ENCODE results near the gene VTA1.

The VTA1 gene

DNA sequence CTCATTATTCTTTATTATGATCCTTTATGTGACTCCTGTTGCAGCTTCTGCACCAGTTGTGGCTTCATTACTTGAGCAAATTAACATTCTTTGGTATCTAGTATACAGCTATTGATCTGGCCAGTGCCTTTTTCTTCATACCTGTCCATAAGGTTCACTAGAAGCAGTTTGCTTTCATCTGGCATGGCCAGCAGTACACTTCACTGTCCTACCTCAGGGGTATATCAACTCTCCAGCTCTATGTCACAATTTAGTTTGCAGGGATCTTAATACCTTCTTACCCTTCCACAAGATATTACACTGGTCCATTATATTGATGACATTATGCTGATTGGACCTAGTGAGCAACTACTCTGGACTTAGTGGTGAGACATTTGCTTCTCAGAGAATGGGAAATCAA is 46.6 kb downstream of the VTA1 start:
- H3K4me3 ChIP-seq (replicated peaks; ENCODE audit: low read depth, low read length): no peak overlapping the region
- TF ChIP-seq, protein P1, sequence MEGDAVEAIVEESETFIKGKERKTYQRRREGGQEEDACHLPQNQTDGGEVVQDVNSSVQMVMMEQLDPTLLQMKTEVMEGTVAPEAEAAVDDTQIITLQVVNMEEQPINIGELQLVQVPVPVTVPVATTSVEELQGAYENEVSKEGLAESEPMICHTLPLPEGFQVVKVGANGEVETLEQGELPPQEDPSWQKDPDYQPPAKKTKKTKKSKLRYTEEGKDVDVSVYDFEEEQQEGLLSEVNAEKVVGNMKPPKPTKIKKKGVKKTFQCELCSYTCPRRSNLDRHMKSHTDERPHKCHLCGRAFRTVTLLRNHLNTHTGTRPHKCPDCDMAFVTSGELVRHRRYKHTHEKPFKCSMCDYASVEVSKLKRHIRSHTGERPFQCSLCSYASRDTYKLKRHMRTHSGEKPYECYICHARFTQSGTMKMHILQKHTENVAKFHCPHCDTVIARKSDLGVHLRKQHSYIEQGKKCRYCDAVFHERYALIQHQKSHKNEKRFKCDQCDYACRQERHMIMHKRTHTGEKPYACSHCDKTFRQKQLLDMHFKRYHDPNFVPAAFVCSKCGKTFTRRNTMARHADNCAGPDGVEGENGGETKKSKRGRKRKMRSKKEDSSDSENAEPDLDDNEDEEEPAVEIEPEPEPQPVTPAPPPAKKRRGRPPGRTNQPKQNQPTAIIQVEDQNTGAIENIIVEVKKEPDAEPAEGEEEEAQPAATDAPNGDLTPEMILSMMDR (IDR thresholded peaks at IDR 0.05; ENCODE audit: low read length, missing control alignments): no peak
- no peak for DNase-seq (ENCODE audit: low read depth)

DNA sequence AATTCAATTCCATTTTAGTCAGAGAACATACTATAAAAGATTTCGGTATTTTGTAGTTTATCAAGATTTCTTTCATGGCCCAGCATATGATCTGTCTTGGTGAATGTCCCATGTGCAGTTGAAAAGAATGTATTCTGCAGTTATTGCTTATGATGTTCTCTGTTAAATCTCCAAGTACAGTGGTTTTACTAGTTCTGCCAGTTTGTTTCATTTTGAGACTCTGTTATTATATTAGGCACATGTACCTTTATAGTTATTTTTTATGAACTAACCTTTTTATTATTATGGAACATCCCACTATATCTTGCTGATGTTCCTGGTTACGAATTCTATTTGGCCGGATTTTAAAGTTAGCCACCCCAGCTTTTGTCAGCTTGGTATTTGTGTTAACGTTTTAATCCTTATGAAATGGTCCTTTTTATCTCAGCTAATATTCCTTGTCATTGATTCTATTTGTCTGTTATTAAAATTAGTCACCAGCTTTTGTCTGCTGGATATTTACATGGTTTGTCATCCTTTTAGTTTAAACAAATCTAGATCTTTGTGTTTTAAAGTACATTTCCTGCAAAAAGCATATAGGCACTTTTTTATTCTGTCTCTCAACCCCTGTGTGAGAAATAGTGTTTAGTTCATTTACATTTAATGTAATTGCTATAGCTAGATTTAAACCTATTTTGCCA is 48.9 kb downstream of the VTA1 start:
- no peak for DNase-seq (ENCODE audit: low read depth)
- no peak overlapping the region for H3K4me3 ChIP-seq (replicated peaks; ENCODE audit: low read depth, low read length)
- TF ChIP-seq, protein P1 (IDR thresholded peaks at IDR 0.05; ENCODE audit: low read length, missing control alignments): no peak

DNA sequence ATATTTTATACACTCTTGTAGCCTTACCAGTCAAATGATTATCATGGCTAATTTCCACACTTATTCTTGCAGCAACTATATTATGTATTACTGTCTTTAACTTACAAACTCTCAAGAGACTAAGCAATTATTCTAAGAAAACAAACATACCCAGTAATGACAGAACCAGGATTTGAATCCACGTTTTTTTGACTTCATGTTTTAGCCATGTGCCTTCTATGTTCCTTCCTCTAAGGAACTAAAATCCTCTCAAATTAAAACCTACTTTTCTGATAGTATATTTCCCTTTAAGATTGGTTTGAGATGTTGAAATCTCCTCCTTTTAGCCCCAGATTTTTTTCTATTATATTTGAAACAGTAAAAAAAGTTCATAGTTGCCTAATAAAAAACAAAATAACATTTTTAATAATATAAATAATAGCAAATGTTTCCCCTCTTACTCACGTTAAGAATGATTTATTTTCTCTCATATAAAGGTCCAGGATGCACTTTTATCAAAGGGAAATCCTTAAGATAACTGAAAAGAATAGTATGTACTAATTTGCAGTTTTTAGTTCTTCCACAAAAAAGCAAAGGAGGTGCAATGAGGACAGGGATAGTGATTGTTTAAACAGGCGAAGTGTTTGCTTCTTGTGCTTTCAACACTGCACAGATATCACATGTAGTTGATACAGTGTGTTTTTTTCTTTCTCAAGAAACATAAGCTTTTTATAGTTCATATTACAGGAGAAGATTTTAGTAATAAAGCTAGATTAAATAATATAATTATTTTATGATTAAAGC is 54.0 kb downstream of the VTA1 start:
- DNase-seq (ENCODE audit: low read depth): peak; percentile 63
- TF ChIP-seq, protein P1 (IDR thresholded peaks at IDR 0.05; ENCODE audit: low read length, missing control alignments): no peak
- H3K4me3 ChIP-seq (replicated peaks; ENCODE audit: low read depth, low read length): no peak overlapping the region

DNA sequence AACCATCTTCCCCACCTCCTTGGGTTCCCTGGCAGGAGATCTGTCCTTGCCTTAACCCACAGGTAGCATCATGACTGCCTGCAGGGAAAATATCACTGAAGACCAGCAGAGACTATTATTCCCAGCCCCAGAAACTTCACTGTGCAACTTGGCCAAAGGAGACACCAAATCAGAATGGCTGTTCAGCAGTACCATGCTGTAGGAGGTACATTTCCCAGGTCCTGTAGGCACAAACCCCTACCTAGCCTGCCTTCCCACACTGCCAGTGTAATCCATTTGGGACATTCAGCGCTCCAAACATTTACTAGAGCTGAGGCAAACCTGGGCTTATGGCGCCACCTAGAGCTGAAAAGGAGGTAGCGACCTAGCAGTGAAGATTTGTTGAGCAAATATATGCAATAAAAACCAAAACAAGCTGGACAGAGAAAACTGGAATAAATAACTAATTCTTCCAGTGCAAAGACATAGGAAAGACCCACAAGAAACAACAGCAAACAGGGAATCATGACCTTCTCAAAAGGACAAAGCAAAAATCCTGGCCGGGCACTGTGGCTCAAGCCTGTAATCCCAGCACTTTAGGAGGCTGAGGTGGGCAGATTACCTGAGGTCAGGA is 60.3 kb downstream of the VTA1 start:
- DNase-seq (ENCODE audit: low read depth): peak; percentile 83
- TF ChIP-seq, protein P1 (IDR thresholded peaks at IDR 0.05; ENCODE audit: low read length, missing control alignments): peak; percentile 88
- no peak overlapping the region for H3K4me3 ChIP-seq (replicated peaks; ENCODE audit: low read depth, low read length)

DNA sequence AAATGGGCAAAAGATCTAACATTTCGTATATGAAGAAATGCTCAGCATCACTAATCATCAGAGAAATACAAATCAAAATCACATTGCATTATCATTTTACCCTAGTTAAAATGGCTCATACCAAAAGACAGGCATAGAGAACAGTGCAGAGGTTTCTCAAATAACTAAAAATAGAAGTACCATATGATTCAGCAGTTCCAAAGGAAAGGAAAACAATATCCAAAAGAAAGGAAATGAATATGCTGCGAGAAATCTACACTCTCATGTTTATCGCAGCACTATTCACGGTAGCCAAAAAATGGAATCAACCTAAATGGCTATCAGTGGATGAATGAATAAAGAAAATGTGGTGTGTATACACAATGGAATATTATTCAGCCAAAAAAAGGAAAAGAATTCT is 63.5 kb downstream of the VTA1 start:
- TF ChIP-seq, protein P1 (IDR thresholded peaks at IDR 0.05; ENCODE audit: low read length, missing control alignments): no peak
- DNase-seq (ENCODE audit: low read depth): peak; percentile 69
- H3K4me3 ChIP-seq (replicated peaks; ENCODE audit: low read depth, low read length): no peak overlapping the region

DNA sequence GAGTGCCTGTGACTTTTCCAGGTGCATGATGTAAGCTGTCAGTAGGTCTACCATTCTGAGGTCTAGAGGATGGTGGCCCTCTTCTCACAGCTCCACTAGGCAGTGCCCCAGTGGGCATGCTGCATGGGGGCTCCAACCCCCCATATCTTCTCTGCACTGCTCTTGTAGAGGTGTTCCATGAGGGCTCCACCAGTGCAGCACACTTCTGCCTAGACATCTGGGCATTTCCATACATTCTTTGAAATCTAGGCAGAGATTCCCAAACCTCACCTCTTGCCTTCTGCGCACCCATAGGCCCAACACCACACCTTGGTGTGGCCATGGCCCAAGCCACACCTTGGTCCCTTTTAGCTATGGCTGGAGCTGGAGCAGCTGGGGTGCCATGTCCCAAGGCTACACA is 66.3 kb downstream of the VTA1 start:
- TF ChIP-seq, protein P1 (IDR thresholded peaks at IDR 0.05; ENCODE audit: low read length, missing control alignments): no peak
- no peak overlapping the region for H3K4me3 ChIP-seq (replicated peaks; ENCODE audit: low read depth, low read length)
- no peak for DNase-seq (ENCODE audit: low read depth)

Data from fibroblast of pulmonary artery (primary cell).